Measurements from ENCODE around the gene PPP1R13B.

The PPP1R13B gene

DNA sequence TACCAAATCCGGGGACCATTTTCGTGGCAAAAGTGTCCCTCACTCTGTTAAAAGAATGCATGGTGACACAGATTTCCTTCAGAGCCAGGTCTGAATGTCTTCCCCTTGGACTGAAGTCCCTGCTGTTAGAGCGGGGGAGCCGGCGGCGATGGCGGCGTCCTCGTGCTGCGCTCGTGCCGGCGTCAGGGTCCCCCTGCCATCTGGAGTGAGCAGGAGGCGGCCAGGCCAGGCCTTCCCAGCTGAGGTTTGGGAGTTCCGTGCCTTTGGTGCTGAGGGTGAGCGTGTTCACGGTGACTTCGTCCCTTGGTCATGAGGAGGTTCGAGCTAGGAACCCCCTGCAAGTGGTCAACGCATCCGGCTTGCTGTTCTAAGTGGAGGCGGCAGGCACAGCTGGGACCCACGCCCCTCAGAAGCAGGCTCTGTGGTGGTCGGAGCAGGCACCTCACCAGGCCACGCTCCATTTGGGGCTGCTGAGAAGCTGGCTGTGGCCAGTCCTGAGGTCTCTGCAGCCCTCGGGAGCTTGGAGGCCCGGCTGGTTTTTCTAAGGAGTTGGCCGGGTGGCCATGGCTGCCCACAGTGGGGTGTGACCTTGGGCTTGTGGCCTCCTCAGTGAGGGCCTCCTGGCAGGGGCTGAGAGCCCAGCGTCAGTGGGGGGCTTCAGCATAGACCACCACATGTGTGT lies 122.2 kb downstream of the PPP1R13B start:
- TF ChIP-seq, protein P1, sequence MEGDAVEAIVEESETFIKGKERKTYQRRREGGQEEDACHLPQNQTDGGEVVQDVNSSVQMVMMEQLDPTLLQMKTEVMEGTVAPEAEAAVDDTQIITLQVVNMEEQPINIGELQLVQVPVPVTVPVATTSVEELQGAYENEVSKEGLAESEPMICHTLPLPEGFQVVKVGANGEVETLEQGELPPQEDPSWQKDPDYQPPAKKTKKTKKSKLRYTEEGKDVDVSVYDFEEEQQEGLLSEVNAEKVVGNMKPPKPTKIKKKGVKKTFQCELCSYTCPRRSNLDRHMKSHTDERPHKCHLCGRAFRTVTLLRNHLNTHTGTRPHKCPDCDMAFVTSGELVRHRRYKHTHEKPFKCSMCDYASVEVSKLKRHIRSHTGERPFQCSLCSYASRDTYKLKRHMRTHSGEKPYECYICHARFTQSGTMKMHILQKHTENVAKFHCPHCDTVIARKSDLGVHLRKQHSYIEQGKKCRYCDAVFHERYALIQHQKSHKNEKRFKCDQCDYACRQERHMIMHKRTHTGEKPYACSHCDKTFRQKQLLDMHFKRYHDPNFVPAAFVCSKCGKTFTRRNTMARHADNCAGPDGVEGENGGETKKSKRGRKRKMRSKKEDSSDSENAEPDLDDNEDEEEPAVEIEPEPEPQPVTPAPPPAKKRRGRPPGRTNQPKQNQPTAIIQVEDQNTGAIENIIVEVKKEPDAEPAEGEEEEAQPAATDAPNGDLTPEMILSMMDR (conservative IDR thresholded peaks at IDR 0.05): no peak
- H3K27ac ChIP-seq: peak overlapping the region; percentile 42; the same call in 1 of the 2 replicates

DNA sequence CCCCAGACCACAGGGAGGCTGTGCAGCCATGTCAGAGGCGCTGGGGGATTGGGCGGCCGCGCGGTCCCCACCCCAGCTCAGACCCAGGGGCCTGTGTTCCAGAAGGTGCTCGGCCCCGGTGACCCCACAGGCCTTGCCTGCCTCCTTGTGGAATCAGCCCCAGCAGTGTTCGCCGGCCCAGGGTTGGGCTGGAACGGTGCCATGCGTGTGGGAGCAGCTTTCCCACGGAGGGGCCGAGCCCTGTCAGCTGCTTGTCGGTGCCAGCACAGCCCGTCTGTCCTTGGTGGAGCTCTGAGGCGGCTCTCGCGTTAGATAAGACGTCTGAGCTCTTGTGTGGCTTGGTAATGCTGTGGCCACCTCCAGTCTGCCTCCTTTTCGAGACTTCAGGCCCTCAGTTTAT lies 123.3 kb downstream of the PPP1R13B start:
- no peak overlapping the region for H3K27ac ChIP-seq
- TF ChIP-seq, protein P1 (conservative IDR thresholded peaks at IDR 0.05): no peak

DNA sequence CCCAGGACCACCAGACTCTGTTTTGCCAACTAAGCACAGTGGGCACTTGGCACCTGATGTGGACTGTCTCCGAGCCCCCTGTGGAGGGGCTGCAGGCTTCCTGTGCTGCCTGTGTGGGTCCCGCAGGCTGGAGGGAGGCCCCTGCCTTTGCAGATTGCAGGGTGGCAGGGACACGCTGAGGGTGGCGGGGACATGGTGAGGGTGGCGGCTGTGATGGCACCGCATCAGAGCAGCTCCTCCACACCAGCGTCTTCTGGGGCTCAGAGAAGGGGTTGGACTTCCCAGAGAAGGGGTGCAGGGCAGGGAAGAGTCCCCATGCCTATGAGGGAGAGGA lies 123.7 kb downstream of the PPP1R13B start:
- TF ChIP-seq, protein P1 (conservative IDR thresholded peaks at IDR 0.05): no peak
- no peak overlapping the region for H3K27ac ChIP-seq

DNA sequence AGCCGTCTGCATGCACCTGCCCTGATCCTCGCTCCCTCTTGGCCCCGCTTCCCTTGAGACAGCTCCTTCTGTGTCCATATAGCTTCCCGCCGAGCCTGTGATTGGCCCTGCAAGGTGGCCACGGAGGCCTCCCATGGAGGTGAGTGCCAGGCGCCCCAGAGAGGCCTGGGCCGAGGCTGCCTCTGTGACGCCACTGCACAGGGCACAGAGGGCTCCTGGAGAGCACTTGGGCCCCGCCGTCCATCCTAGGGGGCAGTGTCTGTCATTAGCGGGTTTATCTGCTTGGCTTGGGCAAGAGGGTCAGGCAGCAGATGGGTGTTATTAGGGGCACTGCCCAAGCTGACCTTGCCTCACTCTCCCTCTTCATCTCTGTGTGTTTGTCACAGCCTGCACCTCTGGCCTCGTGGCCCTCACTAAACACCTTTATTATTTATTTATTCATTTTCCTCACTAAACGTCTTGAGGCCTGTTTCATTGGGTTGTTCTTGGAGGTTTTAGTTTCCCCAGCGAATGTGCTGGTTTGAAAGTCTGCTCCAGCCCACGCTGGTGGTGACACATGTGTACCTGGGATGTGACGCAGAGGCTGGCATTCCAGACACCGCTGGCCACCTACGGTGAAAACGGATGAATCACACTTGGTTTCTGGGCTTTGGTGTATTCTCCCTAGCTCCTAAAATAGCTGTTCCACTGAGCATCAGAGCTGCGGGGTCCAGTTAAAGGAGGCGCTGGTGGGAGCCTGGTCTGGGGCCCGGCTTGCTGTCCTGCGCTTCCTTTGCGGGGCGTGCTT lies 125.8 kb downstream of the PPP1R13B start:
- TF ChIP-seq, protein P1 (conservative IDR thresholded peaks at IDR 0.05): no peak
- H3K27ac ChIP-seq: no peak overlapping the region

DNA sequence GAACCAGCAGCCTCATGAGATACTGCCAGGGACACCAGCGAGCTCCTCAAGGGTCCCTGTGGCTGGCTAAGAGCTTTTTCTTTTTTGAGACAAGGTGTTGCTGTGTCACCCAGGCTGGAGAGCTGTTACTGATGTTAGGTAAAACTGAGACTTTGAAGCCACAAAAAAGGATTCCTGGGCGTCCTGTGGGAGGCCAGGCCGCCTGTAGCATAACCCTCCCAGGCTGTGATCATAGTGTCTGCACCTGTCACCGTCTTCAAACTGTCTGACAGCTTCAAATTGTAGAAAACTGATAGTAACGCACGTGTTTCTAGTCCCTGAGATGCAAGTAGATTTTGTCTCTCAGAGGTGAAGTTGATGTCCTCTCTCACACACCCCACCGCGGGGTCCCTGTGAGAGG lies 127.6 kb downstream of the PPP1R13B start:
- TF ChIP-seq, protein P1 (conservative IDR thresholded peaks at IDR 0.05): no peak
- H3K27ac ChIP-seq: no peak overlapping the region

DNA sequence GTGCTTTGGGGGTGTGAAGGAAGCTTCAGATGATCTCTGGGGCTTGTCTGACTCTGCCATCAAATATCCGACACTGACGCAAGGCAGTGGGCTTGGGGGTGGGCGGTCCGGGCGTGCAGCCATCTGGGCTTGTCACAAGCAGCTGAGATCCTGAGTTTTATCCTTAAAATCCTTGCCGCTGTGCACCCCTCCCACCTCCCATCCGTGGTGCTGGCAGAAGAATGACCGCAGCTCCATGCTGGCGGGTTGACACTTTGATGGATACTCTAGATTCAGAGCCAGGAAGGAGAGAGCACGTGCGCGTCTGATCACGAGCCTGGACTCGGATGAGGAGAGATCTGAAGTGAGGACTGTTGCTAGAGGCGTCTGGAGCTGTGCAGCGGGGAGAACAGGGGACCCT lies 128.8 kb downstream of the PPP1R13B start:
- TF ChIP-seq, protein P1 (conservative IDR thresholded peaks at IDR 0.05): no peak
- no peak overlapping the region for H3K27ac ChIP-seq

DNA sequence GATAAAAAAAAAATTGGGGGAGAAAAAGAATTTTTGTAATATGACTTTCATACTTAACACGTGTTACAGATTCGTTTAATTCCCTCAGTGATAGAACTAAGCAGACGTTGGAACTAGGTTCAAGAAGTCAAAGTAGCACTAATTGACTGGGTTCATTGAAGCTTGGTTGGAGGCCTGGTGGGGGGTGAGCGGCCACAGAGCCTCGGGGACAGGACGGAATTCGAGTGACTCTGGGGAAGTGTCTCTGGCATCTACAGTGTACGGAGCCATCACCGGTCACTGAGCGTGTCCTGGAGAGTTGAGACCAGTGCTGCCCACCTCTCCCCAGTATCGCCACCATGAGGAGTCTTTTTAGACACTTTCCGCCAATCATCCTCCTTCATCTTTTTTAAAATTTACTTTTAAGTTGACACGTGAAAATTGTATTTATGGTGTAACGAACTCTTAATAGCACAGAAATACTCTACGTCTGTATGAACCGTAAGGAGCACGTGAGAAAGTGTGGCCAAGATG lies 130.4 kb downstream of the PPP1R13B start:
- TF ChIP-seq, protein P1 (conservative IDR thresholded peaks at IDR 0.05): no peak
- H3K27ac ChIP-seq: peak overlapping the region; percentile 87; the same call in 1 of the 2 replicates

All from VCaP (cell line).